GM18907 (cell line): Measurements from ENCODE around the gene GJA3.

Experiments
- ATAC-seq: cut with Tn5 transposase; IDR thresholded peaks from one replicate; pipeline ENCODE4 v1.9.1; 2021; ENCODE audit warnings: mild to moderate bottlenecking, moderate library complexity; ENCODE audit not compliant: unreplicated experiment

The GJA3 gene

DNA sequence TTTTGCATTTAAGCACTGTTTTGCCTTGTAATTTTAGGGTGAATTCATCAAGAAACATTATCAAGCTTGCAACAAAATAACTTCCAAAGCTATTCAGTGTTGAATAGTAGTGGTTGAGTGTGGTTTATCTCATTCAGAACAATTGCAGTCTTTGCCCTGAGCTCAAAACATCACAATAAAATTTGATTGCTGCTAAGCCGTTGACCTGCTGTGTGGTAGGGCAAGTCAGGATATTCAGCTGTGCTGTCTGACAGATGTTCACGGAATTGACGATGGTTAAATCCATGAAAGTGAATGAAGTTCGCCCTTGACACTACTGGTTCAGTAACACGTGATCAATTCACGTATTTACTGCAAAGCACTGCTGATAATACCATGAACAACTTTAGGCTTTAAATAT, 66.9 kb downstream of the GJA3 start:
- no peak for ATAC-seq

DNA sequence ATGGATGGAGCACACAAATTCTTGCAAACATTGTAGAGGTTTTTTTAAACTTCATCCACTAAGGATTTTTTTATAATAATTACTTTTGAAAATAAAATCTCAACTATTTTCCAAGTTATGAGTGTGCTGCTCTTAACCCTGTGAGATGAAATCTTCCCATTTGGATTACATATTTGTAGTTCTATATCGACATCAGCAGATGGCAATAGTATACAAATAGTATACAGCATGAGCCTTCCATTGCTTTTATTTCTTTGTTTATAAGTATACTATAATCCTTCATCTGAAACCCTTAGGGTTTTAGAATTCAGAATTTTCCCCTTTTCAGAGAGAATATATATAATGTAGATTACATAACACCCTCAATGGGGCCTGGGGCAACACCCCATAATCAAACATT, 70.5 kb downstream of the GJA3 start:
- ATAC-seq = no peak
